Upper lobe of left lung (tissue), 6 donors: ENCODE data around the gene RARB. TPM values are rescaled to one million over a fixed set of nuclear protein-coding genes. Genes with fewer than 3 reads are reported as not detected.

Source experiments
- ATAC-seq, 2 donors: fragments of 200-7000 bp; cut with Tn5 transposase; one replicate each; pipeline ENCODE4 v1.9.1; 2022; ENCODE audit warnings: mild to moderate bottlenecking in 2 of 2, moderate library complexity in 2 of 2; ENCODE audit not compliant: low FRiP score in 2 of 2
- DNase-seq, 2 donors: peaks; one replicate each; pipeline ENCODE4 v3.0.0-alpha.2; 2019 to 2020
- H3K27ac ChIP-seq, 4 donors: fragments of 200-600 bp; sonication (generic); one replicate each; pipeline ENCODE4 v1.5.1; 2016 to 2019
- H3K27me3 ChIP-seq, 4 donors: fragments of 200-600 bp; sonication (generic); one replicate each; pipeline ENCODE4 v1.5.1; 2017 to 2019
- H3K36me3 ChIP-seq, 4 donors: fragments of 200-600 bp; sonication (generic); one replicate each; pipeline ENCODE4 v1.5.1; 2016 to 2019
- H3K4me1 ChIP-seq, 4 donors: fragments of 200-600 bp; sonication (generic); one replicate each; pipeline ENCODE4 v1.5.1; 2018 to 2019
- H3K4me3 ChIP-seq, 4 donors: fragments of 200-600 bp; sonication (generic); one replicate each; pipeline ENCODE4 v1.5.1; 2017 to 2019; ENCODE audit warnings: mild to moderate bottlenecking in 2 of 4, moderate library complexity in 1 of 4
- H3K9me3 ChIP-seq, 4 donors: fragments of 200-600 bp; sonication (generic); one replicate each; pipeline ENCODE4 v1.5.1; 2018 to 2019
- CTCF ChIP-seq, 6 experiments: fragments of 450-650 bp in 4 of 6; fragments of 200-600 bp in 2 of 6; sonication (generic) in 2 of 6; IDR thresholded peaks; one replicate each; pipeline ENCODE4 v1.5.1; 2016 to 2019; ENCODE audit warnings: antibody characterized with exemption in 6 of 6
- EP300 ChIP-seq, 4 donors: sonication (generic); formaldehyde crosslinking; IDR thresholded peaks; one replicate each; pipeline ENCODE4 v1.5.1; 2017; ENCODE audit warnings: antibody characterized with exemption in 4 of 4, control low read depth in 2 of 4
- POLR2A ChIP-seq, 4 donors: fragments of 450-650 bp; IDR thresholded peaks; one replicate each; pipeline ENCODE4 v1.5.1; 2016 to 2017; ENCODE audit warnings: antibody characterized with exemption in 4 of 4, mild to moderate bottlenecking in 2 of 4
- POLR2AphosphoS5 ChIP-seq, 2 donors: sonication (generic); formaldehyde crosslinking; IDR thresholded peaks; one replicate each; pipeline ENCODE4 v1.5.1; 2017; ENCODE audit warnings: antibody characterized with exemption in 2 of 2
- WGBS, 2 donors: methylation state at CpG; one replicate each; pipeline ENCODE4 v1.1.5; 2017 to 2018; 5-methylcytosine and 5-hydroxymethylcytosine counted together
- total RNA-seq, 6 donors: library from RNA; depleted of rRNA in 4 of 6; stranded (reverse); fragments of >200 nt in 4 of 6; gene quantifications; one replicate each; pipeline versions ENCODE4 v1.1.0 to v1.2.1, GENCODE V29; 2016 to 2021
- donor health status: DM: no; HTN: no; CAD: no; lungs with moderate emphysema.
- donor health status: DM: no; HTN: yes; CAD: no; lungs with severe emphysema.

The RARB gene
- total RNA-seq, 6 donors from 2014 or later, result 3.9 to 15.4 (median 6.4) TPM

- 87 to 95% methylated on average over 7 of the region's 7 CpGs for WGBS, 2 donors
Measured at GRCh38 chr3:25554376-25554775, 126.3 kb downstream of the RARB start.

GRCh38 chr3:25555695-25556437 is 127.8 kb downstream of the RARB start:
- DNase-seq (no peak), ATAC-seq (peak in 1 of 2 donors; percentile 45)
- Histone ChIP-seq H3K36me3 (no peaks in the 10 kb centered on the region), H3K9me3 (no peaks in the 10 kb centered on the region), H3K4me1 (peaks cover 10 to 31% (median 16%) of the 10 kb centered on the region in 4 donors), H3K27ac (peak overlapping the region in 3 of 4 donors; percentile 26 to 53 (median 39)), H3K27me3 (no peaks in the 10 kb centered on the region), H3K4me3 (no peak overlapping the region)
- TF ChIP-seq POLR2AphosphoS5 (IDR thresholded peaks at IDR 0.05), result no peak
- TF ChIP-seq CTCF (IDR thresholded peaks at IDR 0.05), result no peak
- TF ChIP-seq EP300 (IDR thresholded peaks at IDR 0.05), result no peak
- TF ChIP-seq POLR2A (IDR thresholded peaks at IDR 0.05), result no peak
- 51 to 61% methylated on average over 2 of the region's 2 CpGs for WGBS, 2 donors

More at GRCh38 chr3:25554376-25554775, 126.3 kb downstream of the RARB start:
- ATAC-seq (no peak), DNase-seq (no peak)
- Histone ChIP-seq H3K9me3 (no peaks in the 10 kb centered on the region), H3K4me1 (peaks cover 10 to 31% (median 16%) of the 10 kb centered on the region in 4 donors), H3K27ac (no peak overlapping the region), H3K27me3 (no peaks in the 10 kb centered on the region), H3K4me3 (no peak overlapping the region), H3K36me3 (no peaks in the 10 kb centered on the region)
- no peak for TF ChIP-seq CTCF (IDR thresholded peaks at IDR 0.05)

- Histone ChIP-seq H3K9me3 (no peaks in the 10 kb centered on the region), H3K4me1 (peaks cover 10 to 31% (median 16%) of the 10 kb centered on the region in 4 donors), H3K36me3 (no peaks in the 10 kb centered on the region), H3K4me3 (no peak overlapping the region), H3K27me3 (no peaks in the 10 kb centered on the region), H3K27ac (no peak overlapping the region)
- WGBS, 2 donors, result 50 to 75% methylated on average over 1 of the region's 1 CpG
- DNase-seq, result no peak
- no peak for TF ChIP-seq POLR2AphosphoS5 (IDR thresholded peaks at IDR 0.05)
- TF ChIP-seq CTCF (IDR thresholded peaks at IDR 0.05), result no peak
- no peak for TF ChIP-seq POLR2A (IDR thresholded peaks at IDR 0.05)
- TF ChIP-seq EP300 (IDR thresholded peaks at IDR 0.05), result no peak
- no peak for ATAC-seq
Measured at GRCh38 chr3:25556447-25556846, 128.4 kb downstream of the RARB start.

- H3K4me1 ChIP-seq, result peaks cover 10 to 31% (median 16%) of the 10 kb centered on the region in 4 donors
- ATAC-seq, result peak in 1 of 2 donors; percentile 34
- H3K36me3 ChIP-seq, result no peaks in the 10 kb centered on the region
- no peaks in the 10 kb centered on the region for H3K9me3 ChIP-seq
- no peak for DNase-seq
- H3K27me3 ChIP-seq, result no peaks in the 10 kb centered on the region
- 61 to 70% methylated on average over 3 of the region's 3 CpGs for WGBS, 2 donors
- TF ChIP-seq EP300 (IDR thresholded peaks at IDR 0.05) (no peak), POLR2A (IDR thresholded peaks at IDR 0.05) (no peak), CTCF (IDR thresholded peaks at IDR 0.05) (no peak), POLR2AphosphoS5 (IDR thresholded peaks at IDR 0.05) (no peak)
- no peak overlapping the region for H3K4me3 ChIP-seq
- peak overlapping the region in 1 of 4 donors; percentile 33 for H3K27ac ChIP-seq
Measured at GRCh38 chr3:25557694-25558093, 129.6 kb downstream of the RARB start.

GRCh38 chr3:25558121-25558520 is 130.1 kb downstream of the RARB start:
- WGBS, 2 donors, result 46 to 55% methylated on average over 5 of the region's 5 CpGs
- no peak for DNase-seq
- peak in 1 of 2 donors; percentile 19 for ATAC-seq
- Histone ChIP-seq H3K4me1 (peaks cover 10 to 31% (median 16%) of the 10 kb centered on the region in 4 donors), H3K4me3 (no peak overlapping the region), H3K9me3 (no peaks in the 10 kb centered on the region), H3K27me3 (no peaks in the 10 kb centered on the region), H3K36me3 (no peaks in the 10 kb centered on the region), H3K27ac (no peak overlapping the region)
- TF ChIP-seq CTCF (IDR thresholded peaks at IDR 0.05), result no peak
- TF ChIP-seq POLR2A (IDR thresholded peaks at IDR 0.05), result no peak
- TF ChIP-seq EP300 (IDR thresholded peaks at IDR 0.05), result no peak
- no peak for TF ChIP-seq POLR2AphosphoS5 (IDR thresholded peaks at IDR 0.05)
